SK-N-MC (cell line): ENCODE data around the gene FHOD3.

Source experiments
- DNase-seq: peaks from one replicate; pipeline ENCODE4 v3.0.0-alpha.2; 2011; ENCODE audit warnings: low read depth, low spot score
- H3K27ac ChIP-seq: fragments of 200-600 bp; sonication (generic); 2 replicates; pipeline ENCODE4 v1.5.1; 2016; ENCODE audit warnings: mixed run types
- H3K36me3 ChIP-seq: fragments of 200-600 bp; sonication (generic); 2 replicates; pipeline ENCODE4 v1.6.1; 2017; ENCODE audit warnings: antibody characterized with exemption, low read length, mixed read lengths; ENCODE audit not compliant: insufficient read depth
- H3K4me3 ChIP-seq: fragments of 200-600 bp; sonication (generic); 2 replicates; pipeline ENCODE4 v1.5.1; 2016
- H3K9ac ChIP-seq: fragments of 200-600 bp; sonication (generic); 2 replicates; pipeline ENCODE4 v1.8.0; 2017; ENCODE audit warnings: mixed run types, mixed read lengths; ENCODE audit not compliant: insufficient read length
- H3K9me3 ChIP-seq: fragments of 200-600 bp; sonication (generic); 2 replicates; pipeline ENCODE4 v1.6.1; 2017; ENCODE audit warnings: low read depth, mild to moderate bottlenecking, antibody characterized with exemption, low read length, moderate library complexity, mixed read lengths
- EZH2 ChIP-seq: fragments of 200-600 bp; sonication (generic); IDR thresholded peaks from one replicate; pipeline ENCODE4 v1.6.1; 2017; ENCODE audit warnings: antibody characterized with exemption
- FOXP2 ChIP-seq: optimal IDR thresholded peaks from 2 replicates; pipeline ENCODE3; 2011; ENCODE audit warnings: mild to moderate bottlenecking, moderate library complexity; ENCODE audit not compliant: insufficient read depth; ENCODE audit errors: extremely low read length, control extremely low read depth
- POLR2AphosphoS5 ChIP-seq: IDR thresholded peaks from 2 replicates; pipeline ENCODE4 v1.6.1; 2012; ENCODE audit warnings: mild to moderate bottlenecking, low read depth, low read length, borderline replicate concordance

The FHOD3 gene

GRCh38 chr18:36769611-36770314 is 472.2 kb downstream of the FHOD3 start:
- DNase-seq: no peak
- H3K4me3 ChIP-seq: no peak overlapping the region

DNA sequence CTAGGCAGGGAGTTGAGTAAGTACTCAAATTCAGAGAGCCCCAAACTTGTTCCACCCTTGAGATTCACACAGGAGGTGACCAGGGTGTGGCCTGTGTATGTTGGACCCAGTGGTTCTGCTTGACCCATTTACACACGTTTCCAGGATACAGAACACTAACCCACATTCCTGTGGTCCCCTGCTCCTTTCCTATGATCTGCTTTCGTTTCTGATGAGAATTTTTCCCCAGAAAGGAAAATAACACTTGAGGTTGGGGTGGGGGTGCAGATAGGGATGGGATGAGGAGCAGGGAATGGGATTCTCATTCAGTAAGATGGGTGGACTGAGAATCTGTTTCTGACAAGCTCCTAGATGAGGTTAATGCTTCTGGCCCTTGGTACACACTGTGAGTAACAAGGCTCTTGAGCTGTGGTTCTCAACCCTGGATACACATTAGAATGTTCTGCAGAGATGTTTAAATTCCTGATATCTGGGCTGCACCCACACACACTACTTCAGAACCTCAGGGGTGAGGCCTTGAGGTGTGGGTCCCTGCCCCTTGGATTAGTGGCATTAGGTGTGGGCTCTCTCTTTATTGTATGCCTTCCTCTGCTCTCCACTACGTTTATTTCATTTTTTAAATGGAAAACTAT is 472.9 kb downstream of the FHOD3 start:
- TF ChIP-seq EZH2 (no peak), POLR2AphosphoS5 (no peak), FOXP2 (no peak)

More at GRCh38 chr18:36769611-36770314, 472.2 kb downstream of the FHOD3 start:
- Histone ChIP-seq H3K27ac (no peak overlapping the region), H3K9me3 (no peaks in the 10 kb centered on the region), H3K36me3 (no peaks in the 10 kb centered on the region), H3K9ac (no peak overlapping the region)
- TF ChIP-seq FOXP2 (no peak), POLR2AphosphoS5 (no peak), EZH2 (no peak)

GRCh38 chr18:36771245-36771644 is 473.7 kb downstream of the FHOD3 start:
- Histone ChIP-seq H3K9ac (no peak overlapping the region), H3K36me3 (no peaks in the 10 kb centered on the region), H3K9me3 (no peaks in the 10 kb centered on the region), H3K4me3 (no peak overlapping the region), H3K27ac (no peak overlapping the region)
- TF ChIP-seq EZH2 (no peak), FOXP2 (no peak), POLR2AphosphoS5 (no peak)
- DNase-seq: peak; percentile 26

More for the DNA sequence above, 472.9 kb downstream of the FHOD3 start:
- Histone ChIP-seq H3K4me3 (no peak overlapping the region), H3K27ac (no peak overlapping the region), H3K9ac (no peak overlapping the region), H3K9me3 (no peaks in the 10 kb centered on the region), H3K36me3 (no peaks in the 10 kb centered on the region)
- no peak for DNase-seq

DNA sequence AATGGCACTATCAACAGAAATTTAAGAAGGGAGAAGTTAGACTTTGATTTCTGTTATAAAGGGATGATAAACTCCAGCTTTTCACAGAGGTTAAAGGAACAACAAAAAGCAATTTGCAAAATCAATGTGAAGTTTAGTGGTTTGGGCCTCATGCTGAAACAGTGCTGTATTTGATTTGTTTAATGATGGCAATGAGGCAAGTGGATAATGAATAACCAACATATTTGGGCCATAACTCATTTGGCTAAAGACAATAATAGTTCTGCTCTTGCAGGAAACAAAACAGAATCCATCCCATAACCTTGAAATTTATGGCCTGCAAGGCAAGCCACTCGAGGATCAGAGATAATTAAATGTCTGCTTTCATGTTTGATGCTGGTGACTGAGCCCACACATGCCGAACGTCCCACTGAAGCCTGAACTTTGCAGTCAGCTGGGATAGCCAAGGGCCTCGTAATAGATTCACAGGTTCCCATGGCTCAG is 474.8 kb downstream of the FHOD3 start:
- TF ChIP-seq EZH2 (no peak), POLR2AphosphoS5 (no peak), FOXP2 (no peak)
- Histone ChIP-seq H3K9ac (no peak overlapping the region), H3K9me3 (no peaks in the 10 kb centered on the region), H3K36me3 (no peaks in the 10 kb centered on the region), H3K4me3 (no peak overlapping the region), H3K27ac (no peak overlapping the region)
- DNase-seq: no peak

GRCh38 chr18:36775396-36775795 is 477.9 kb downstream of the FHOD3 start:
- no peak overlapping the region for H3K4me3 ChIP-seq
- H3K27ac ChIP-seq: no peak overlapping the region
- no peak for DNase-seq
- no peak overlapping the region for H3K9ac ChIP-seq
- H3K36me3 ChIP-seq: no peaks in the 10 kb centered on the region
- TF ChIP-seq POLR2AphosphoS5: no peak
- TF ChIP-seq FOXP2: no peak
- TF ChIP-seq EZH2: no peak
- H3K9me3 ChIP-seq: no peaks in the 10 kb centered on the region

DNA sequence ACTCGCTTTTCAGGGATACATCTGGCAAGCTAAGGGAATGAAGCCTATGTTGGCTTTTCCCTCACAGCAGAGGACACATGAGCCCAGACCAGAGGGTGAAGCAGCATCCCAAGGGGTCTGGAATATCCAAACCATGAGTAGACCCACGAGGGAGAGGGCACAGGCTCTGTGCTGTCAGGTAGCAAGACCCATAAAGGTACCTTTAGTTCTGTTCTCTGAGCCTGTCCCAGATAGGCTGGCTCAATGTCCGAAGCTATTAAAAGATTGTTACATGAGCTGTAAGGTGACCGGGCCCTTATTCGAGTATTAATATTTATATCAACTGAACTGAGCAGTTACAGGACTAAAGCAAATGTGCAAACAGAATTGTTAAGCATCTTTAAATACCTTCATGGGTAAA is 479.1 kb downstream of the FHOD3 start:
- no peak overlapping the region for H3K27ac ChIP-seq
- TF ChIP-seq FOXP2: no peak
- no peak for TF ChIP-seq POLR2AphosphoS5
- TF ChIP-seq EZH2: no peak
- DNase-seq: no peak
- H3K4me3 ChIP-seq: no peak overlapping the region
- H3K9me3 ChIP-seq: no peaks in the 10 kb centered on the region
- no peak overlapping the region for H3K9ac ChIP-seq
- no peaks in the 10 kb centered on the region for H3K36me3 ChIP-seq

- Histone ChIP-seq H3K9me3 (no peaks in the 10 kb centered on the region), H3K27ac (no peak overlapping the region), H3K4me3 (no peak overlapping the region), H3K36me3 (no peaks in the 10 kb centered on the region), H3K9ac (no peak overlapping the region)
- no peak for DNase-seq
- no peak for TF ChIP-seq POLR2AphosphoS5
- no peak for TF ChIP-seq EZH2
- no peak for TF ChIP-seq FOXP2
These were observed 480.1 kb downstream of the FHOD3 start for GRCh38 chr18:36777566-36777965.

GRCh38 chr18:36780748-36781147 is 483.2 kb downstream of the FHOD3 start:
- no peak overlapping the region for H3K4me3 ChIP-seq
- H3K9me3 ChIP-seq: no peaks in the 10 kb centered on the region
- H3K9ac ChIP-seq: no peak overlapping the region
- no peaks in the 10 kb centered on the region for H3K36me3 ChIP-seq
- H3K27ac ChIP-seq: no peak overlapping the region
- TF ChIP-seq EZH2 (no peak), POLR2AphosphoS5 (no peak), FOXP2 (no peak)
- DNase-seq: no peak

DNA sequence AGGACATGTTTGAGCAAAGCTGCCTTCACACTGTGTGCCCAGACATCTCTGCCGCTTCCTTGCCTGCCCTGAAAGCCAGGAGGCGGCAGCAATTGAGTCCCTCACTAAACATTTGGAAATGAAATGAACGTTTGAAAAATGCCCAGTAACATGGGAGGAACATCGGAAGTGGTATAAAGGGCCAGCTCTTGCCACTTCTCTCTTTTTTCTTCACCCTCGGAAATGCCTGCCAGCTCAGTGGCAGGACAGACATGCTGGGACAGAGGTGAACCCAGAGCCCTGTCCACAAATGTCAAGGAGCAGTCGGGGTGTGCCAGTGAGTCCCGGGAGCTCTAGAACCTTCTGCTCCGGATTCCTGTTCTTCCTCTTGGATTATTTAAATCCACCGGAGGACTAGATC is 485.2 kb downstream of the FHOD3 start:
- Histone ChIP-seq H3K9ac (no peak overlapping the region), H3K4me3 (no peak overlapping the region), H3K9me3 (no peaks in the 10 kb centered on the region), H3K36me3 (no peaks in the 10 kb centered on the region), H3K27ac (no peak overlapping the region)
- no peak for DNase-seq
- TF ChIP-seq POLR2AphosphoS5: no peak
- no peak for TF ChIP-seq EZH2
- no peak for TF ChIP-seq FOXP2
